ENCODE measurements around the gene C17orf107.

The C17orf107 gene

GRCh38 chr17:4948166-4948930, 49.0 kb downstream of the C17orf107 start, which contains the start of gene PFN1:
Gene PFN1, minus strand, starts transcription at chr17:4948530. Its CDS starts 136 bp downstream, at chr17:4948394.
- DNase-seq (ENCODE audit: low read depth in 2 of 2): peak; percentile 84 to 86

- DNase-seq (ENCODE audit: low read depth in 2 of 2): peak in 1 of 2 donors; percentile 71
Measured at GRCh38 chr17:4948931-4949320, 49.6 kb downstream of the C17orf107 start.

GRCh38 chr17:4949321-4950074, 50.2 kb downstream of the C17orf107 start:
- DNase-seq (ENCODE audit: low read depth in 2 of 2): peak; percentile 60 to 69

- peak in 1 of 2 donors; percentile 67 for DNase-seq (ENCODE audit: low read depth in 2 of 2)
Measured at GRCh38 chr17:4950075-4950745, 50.9 kb downstream of the C17orf107 start.

GRCh38 chr17:4950746-4951204, 51.4 kb downstream of the C17orf107 start, which contains the start of gene ENO3:
Gene ENO3, plus strand, starts transcription at chr17:4951119. Its CDS starts 711 bp downstream, at chr17:4951830.
- DNase-seq (ENCODE audit: low read depth in 2 of 2): no peak

GRCh38 chr17:4951486-4951885, 52.1 kb downstream of the C17orf107 start:
- DNase-seq (ENCODE audit: low read depth in 2 of 2): no peak

Measured in stimulated activated CD8-positive, alpha-beta memory T cell treated with anti-CD3 and anti-CD28 coated beads, Interleukin-7, amount 100 ng/mL, for 4 hours (primary cell).